OCI-LY3 (cell line): ENCODE data around the gene RBM28.

Source experiments
- EZH2phosphoT487 ChIP-seq: fragments of 200-600 bp; shearing (Covaris generic); IDR thresholded peaks from 2 replicates; pipeline ENCODE4 v1.6.1; 2018; ENCODE audit warnings: antibody characterized with exemption, mixed run types, low read depth
- TF ChIP-seq, protein P1 (sequence below): fragments of 200-600, 300-600 bp; sonication (generic); IDR thresholded peaks from 2 replicates; pipeline ENCODE4 v1.5.1; 2014; ENCODE audit warnings: antibody characterized with exemption, low read length, low read depth

DNA sequence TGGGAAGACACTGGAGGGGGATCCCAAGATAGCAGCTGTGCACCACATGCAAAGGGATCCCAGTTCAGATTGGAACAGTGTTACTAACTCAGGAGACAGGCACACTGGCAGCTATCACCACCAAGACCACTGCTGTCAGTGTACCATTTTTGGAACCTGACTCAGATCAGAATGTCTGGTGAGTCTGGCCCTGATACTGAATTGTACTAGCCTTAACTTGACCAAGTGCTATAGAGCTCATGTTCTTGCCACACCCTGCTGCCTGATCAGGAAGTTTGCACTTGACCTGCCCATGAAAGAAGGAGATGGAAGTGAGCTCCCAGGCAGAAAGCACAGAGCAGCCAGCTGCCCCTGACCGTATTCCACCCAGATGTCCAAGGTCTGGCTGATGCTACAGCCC lies 22.6 kb upstream of the RBM28 start:
- TF ChIP-seq EZH2phosphoT487 = no peak
- TF ChIP-seq, protein P1, sequence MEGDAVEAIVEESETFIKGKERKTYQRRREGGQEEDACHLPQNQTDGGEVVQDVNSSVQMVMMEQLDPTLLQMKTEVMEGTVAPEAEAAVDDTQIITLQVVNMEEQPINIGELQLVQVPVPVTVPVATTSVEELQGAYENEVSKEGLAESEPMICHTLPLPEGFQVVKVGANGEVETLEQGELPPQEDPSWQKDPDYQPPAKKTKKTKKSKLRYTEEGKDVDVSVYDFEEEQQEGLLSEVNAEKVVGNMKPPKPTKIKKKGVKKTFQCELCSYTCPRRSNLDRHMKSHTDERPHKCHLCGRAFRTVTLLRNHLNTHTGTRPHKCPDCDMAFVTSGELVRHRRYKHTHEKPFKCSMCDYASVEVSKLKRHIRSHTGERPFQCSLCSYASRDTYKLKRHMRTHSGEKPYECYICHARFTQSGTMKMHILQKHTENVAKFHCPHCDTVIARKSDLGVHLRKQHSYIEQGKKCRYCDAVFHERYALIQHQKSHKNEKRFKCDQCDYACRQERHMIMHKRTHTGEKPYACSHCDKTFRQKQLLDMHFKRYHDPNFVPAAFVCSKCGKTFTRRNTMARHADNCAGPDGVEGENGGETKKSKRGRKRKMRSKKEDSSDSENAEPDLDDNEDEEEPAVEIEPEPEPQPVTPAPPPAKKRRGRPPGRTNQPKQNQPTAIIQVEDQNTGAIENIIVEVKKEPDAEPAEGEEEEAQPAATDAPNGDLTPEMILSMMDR = no peak
